Prostate gland (tissue), 2 donors: Measurements from ENCODE around the gene AP1G2.

Experiments used
- POLR2A ChIP-seq: fragments of 450-650 bp; IDR thresholded peaks from one replicate; pipeline ENCODE4 v1.6.1; 2016; ENCODE audit warnings: antibody characterized with exemption, mild to moderate bottlenecking
- POLR2AphosphoS5 ChIP-seq: sonication (generic); formaldehyde crosslinking; IDR thresholded peaks from one replicate; pipeline ENCODE4 v1.6.1; 2017; ENCODE audit warnings: antibody characterized with exemption
- TF ChIP-seq, protein P1 (sequence below), 4 experiments: fragments of 200-600 bp in 2 of 4; fragments of 450-650 bp in 2 of 4; sonication (generic) in 2 of 4; IDR thresholded peaks; 1 replicate in 3 of 4; 2 replicates in 1 of 4; pipeline ENCODE4 v1.5.1; 2016 to 2019; ENCODE audit warnings: antibody characterized with exemption in 4 of 4, mild to moderate bottlenecking in 2 of 4, moderate library complexity in 2 of 4

DNA sequence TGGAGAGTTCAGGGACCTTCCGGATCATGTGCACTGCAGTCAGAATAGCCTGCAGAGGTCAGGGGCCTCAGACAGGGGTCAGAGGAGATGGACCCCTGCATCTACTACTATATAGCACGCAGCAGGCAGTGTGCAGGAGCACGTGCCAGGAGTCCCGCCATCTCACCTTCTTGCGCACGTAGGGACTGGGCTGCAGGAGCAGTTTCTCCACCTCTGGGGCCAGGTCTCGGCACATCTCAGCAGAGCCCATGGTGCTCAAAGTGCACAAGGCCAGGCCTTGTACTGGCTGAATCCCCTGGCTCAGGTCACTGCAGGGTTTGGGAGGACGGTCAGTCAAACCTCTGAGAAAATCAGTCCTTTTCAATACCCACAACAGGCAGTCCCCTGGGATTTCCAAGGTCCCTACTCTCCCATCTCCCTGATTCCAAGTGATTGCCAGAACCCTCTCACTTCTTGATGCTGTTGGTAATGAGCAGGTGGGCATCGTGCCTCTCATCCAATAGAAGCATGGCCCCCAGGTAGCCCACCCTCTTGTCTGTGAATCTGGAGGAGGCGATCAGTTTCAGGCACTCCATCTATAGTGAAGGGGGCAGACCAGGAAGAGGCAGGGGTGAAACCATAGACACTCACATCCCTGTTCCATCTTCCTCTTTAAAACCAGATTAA lies 1.3 kb downstream of the AP1G2 start:
- TF ChIP-seq, protein P1, sequence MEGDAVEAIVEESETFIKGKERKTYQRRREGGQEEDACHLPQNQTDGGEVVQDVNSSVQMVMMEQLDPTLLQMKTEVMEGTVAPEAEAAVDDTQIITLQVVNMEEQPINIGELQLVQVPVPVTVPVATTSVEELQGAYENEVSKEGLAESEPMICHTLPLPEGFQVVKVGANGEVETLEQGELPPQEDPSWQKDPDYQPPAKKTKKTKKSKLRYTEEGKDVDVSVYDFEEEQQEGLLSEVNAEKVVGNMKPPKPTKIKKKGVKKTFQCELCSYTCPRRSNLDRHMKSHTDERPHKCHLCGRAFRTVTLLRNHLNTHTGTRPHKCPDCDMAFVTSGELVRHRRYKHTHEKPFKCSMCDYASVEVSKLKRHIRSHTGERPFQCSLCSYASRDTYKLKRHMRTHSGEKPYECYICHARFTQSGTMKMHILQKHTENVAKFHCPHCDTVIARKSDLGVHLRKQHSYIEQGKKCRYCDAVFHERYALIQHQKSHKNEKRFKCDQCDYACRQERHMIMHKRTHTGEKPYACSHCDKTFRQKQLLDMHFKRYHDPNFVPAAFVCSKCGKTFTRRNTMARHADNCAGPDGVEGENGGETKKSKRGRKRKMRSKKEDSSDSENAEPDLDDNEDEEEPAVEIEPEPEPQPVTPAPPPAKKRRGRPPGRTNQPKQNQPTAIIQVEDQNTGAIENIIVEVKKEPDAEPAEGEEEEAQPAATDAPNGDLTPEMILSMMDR (IDR thresholded peaks at IDR 0.05) = no peak
- no peak for TF ChIP-seq POLR2A
- no peak for TF ChIP-seq POLR2AphosphoS5
